Activated T-cell treated with anti-CD3 and anti-CD28 coated beads, Interleukin-2, amount 50 U/mL, for 24 hours (primary cell): ENCODE data around the gene DIPK1C.

Source experiments
- DNase-seq: peaks from one replicate; pipeline ENCODE4 v3.0.0-alpha.2; 2020
- H3K27ac Mint-ChIP-seq: 2 replicates; pipeline ENCODE4 v1.8.0; 2020; ENCODE audit warnings: mild to moderate bottlenecking, mixed read lengths
- H3K27me3 Mint-ChIP-seq: 2 replicates; pipeline ENCODE4 v1.8.0; 2020; ENCODE audit warnings: mixed read lengths
- H3K36me3 Mint-ChIP-seq: 2 replicates; pipeline ENCODE4 v1.8.0; 2020; ENCODE audit warnings: low read depth, mixed read lengths
- H3K4me1 Mint-ChIP-seq: 2 replicates; pipeline ENCODE4 v1.8.0; 2020; ENCODE audit warnings: low read depth, mixed read lengths
- H3K4me3 Mint-ChIP-seq: 2 replicates; pipeline ENCODE4 v1.8.0; 2020; ENCODE audit warnings: mild to moderate bottlenecking, moderate library complexity, mixed read lengths
- H3K9me3 Mint-ChIP-seq: 2 replicates; pipeline ENCODE4 v1.8.0; 2020; ENCODE audit warnings: mixed read lengths

DIPK1C gene

DNA sequence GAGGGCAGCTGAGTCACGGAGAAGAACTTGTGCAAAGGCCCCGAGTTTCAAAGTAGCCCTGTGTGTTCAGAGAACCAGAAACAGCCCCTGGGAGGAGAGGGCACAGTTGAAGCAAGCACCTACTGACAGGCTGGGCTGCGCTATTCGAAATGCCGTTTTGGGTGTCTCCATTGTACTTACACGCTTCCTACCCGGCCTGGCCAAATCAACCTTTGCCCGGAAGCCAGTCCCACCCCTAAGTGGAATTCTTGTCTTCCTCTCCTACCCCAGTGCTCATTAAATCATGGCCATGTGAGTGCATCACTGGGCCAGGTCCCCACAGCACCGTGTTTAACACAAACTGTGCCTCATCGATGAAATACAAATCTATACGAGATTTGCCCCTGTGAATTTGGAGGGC, 6.0 kb downstream of the DIPK1C start:
- no peak for DNase-seq
- Mint-ChIP-seq H3K27me3 (peaks cover 32% of the 10 kb centered on the region), H3K4me3 (no peak overlapping the region), H3K4me1 (peaks cover 2% of the 10 kb centered on the region), H3K36me3 (no peaks in the 10 kb centered on the region), H3K27ac (no peak overlapping the region), H3K9me3 (no peaks in the 10 kb centered on the region)

DNA sequence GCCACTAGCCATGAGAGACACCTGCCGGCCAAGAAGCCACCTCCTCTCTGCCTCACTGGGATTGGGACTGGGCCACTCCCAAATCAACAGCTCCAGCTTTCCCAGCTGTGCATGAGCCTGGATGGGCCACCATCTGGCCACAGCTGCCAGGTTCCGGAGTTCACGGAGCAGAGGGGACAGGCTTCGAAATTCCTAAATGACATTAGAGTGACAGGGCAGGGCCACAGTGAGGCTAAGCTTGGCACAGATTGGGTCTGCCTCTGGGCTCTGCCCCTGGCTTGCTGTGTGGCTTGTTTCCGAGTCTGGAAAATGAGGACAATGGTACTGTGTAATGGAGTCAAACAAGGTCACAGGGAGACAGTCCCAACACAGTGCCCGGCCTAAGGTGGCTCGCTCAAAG, 6.5 kb downstream of the DIPK1C start:
- Mint-ChIP-seq H3K27me3 (peaks cover 27% of the 10 kb centered on the region), H3K4me1 (no peaks in the 10 kb centered on the region)

GRCh38 chr18:74447404-74448152, 9.5 kb downstream of the DIPK1C start:
- Mint-ChIP-seq H3K9me3 (no peaks in the 10 kb centered on the region), H3K27ac (no peak overlapping the region), H3K36me3 (no peaks in the 10 kb centered on the region), H3K4me3 (no peak overlapping the region), H3K4me1 (no peaks in the 10 kb centered on the region), H3K27me3 (no peaks in the 10 kb centered on the region)
- no peak for DNase-seq

More for the DNA sequence above, 6.5 kb downstream of the DIPK1C start:
- Mint-ChIP-seq H3K4me3 (no peak overlapping the region), H3K36me3 (no peaks in the 10 kb centered on the region), H3K27ac (no peak overlapping the region), H3K9me3 (no peaks in the 10 kb centered on the region)
- no peak for DNase-seq

DNA sequence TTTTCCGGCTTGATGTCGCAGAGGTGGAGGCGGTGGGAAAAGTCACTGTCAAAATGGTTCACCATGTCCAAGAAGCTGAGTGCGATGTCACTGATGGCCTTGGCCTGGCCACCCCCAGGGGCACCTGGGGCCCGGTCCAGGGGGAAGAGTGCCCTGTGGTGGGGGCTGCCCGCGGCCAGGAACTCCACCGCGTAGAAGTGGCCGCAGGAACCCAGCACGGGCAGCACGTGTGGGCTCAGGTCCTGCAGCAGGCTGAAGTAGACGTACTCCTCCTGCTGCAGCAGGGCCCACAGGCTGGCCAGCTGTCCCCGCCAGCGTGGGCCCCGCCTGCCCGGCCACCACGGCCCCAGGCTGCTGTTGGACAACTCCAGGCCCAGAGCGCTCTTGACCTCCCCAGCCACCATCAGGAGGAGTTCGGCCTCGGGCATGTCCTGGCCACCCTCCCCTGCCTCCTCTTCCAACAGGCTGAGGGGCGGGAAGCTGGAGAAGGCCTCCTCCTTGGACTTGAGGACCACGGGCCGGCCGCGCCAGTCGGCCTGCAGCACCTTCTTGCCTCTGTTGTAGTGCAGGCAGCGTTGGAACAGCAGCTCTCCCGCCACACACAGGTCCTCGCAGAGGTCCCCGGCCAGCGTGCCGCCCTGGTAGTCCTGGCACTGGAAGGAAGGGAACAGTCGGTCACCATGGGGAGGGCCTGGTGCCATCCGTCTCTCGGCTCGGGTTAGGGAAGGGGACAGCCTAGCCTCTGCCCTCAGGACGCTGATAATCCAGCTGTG, 10.3 kb downstream of the DIPK1C start:
- Mint-ChIP-seq H3K36me3 (no peaks in the 10 kb centered on the region), H3K27ac (no peak overlapping the region), H3K4me1 (no peaks in the 10 kb centered on the region), H3K27me3 (no peaks in the 10 kb centered on the region), H3K9me3 (no peaks in the 10 kb centered on the region), H3K4me3 (no peak overlapping the region)
- no peak for DNase-seq

- Mint-ChIP-seq H3K36me3 (no peaks in the 10 kb centered on the region), H3K9me3 (no peaks in the 10 kb centered on the region), H3K4me3 (no peak overlapping the region), H3K27ac (no peak overlapping the region), H3K27me3 (no peaks in the 10 kb centered on the region), H3K4me1 (no peaks in the 10 kb centered on the region)
- DNase-seq = no peak
These were observed 10.9 kb downstream of the DIPK1C start for GRCh38 chr18:74446178-74446577.

DNA sequence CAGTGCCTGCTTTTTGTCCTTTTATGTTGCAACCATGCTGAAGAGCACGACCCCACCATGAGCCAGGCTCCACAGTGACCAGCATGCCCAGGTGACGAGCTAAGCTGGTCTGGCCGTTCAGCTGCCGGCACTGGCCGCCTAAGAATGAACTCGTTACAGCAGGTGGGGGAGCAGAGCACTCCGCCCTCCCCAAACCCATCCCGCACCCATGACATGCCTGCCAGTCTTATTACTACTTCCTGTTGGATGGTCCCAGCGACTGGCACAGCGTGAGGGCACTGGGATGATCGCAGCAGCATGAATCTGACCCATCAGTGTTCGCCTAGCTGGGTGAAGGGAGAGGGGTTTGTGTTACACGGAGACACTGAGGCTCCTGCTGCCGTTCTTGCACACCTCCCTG, 11.5 kb downstream of the DIPK1C start:
- no peaks in the 10 kb centered on the region for H3K9me3 Mint-ChIP-seq

GRCh38 chr18:74444104-74444503, 13.0 kb downstream of the DIPK1C start:
- H3K27me3 Mint-ChIP-seq = no peaks in the 10 kb centered on the region

More for the DNA sequence above, 11.5 kb downstream of the DIPK1C start:
- DNase-seq = no peak
- Mint-ChIP-seq H3K4me3 (no peak overlapping the region), H3K27me3 (no peaks in the 10 kb centered on the region), H3K36me3 (no peaks in the 10 kb centered on the region), H3K4me1 (no peaks in the 10 kb centered on the region), H3K27ac (no peak overlapping the region)

GRCh38 chr18:74440808-74441427, 16.2 kb downstream of the DIPK1C start:
- no peaks in the 10 kb centered on the region for H3K36me3 Mint-ChIP-seq
- no peak overlapping the region for H3K4me3 Mint-ChIP-seq
- no peaks in the 10 kb centered on the region for H3K9me3 Mint-ChIP-seq
- DNase-seq = no peak
- H3K4me1 Mint-ChIP-seq = peaks cover 2% of the 10 kb centered on the region
- no peak overlapping the region for H3K27ac Mint-ChIP-seq
- H3K27me3 Mint-ChIP-seq = peaks cover 1% of the 10 kb centered on the region

More at GRCh38 chr18:74444104-74444503, 13.0 kb downstream of the DIPK1C start:
- Mint-ChIP-seq H3K27ac (no peak overlapping the region), H3K9me3 (no peaks in the 10 kb centered on the region), H3K4me1 (no peaks in the 10 kb centered on the region), H3K4me3 (no peak overlapping the region), H3K36me3 (no peaks in the 10 kb centered on the region)
- DNase-seq = no peak

DNA sequence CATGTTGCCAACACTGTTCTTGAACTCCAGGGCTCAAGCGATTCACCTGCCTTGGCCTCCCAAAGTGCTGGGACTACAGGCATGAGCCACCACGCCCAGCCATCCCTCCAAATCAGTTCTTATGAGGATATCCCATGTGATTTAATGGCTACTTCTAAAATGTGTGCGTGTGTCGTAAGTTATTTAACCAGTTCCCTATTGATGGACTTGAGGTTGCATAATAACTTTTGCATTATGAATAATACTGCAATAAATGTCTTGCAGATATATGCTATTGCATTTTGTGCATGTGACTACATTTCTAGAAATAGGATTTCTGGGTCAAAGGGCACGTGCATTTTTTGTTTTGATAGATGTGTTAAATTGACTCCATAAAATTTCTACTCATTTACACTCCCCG, 19.0 kb downstream of the DIPK1C start:
- DNase-seq = no peak
- no peaks in the 10 kb centered on the region for H3K36me3 Mint-ChIP-seq
- H3K27ac Mint-ChIP-seq = no peak overlapping the region

DNA sequence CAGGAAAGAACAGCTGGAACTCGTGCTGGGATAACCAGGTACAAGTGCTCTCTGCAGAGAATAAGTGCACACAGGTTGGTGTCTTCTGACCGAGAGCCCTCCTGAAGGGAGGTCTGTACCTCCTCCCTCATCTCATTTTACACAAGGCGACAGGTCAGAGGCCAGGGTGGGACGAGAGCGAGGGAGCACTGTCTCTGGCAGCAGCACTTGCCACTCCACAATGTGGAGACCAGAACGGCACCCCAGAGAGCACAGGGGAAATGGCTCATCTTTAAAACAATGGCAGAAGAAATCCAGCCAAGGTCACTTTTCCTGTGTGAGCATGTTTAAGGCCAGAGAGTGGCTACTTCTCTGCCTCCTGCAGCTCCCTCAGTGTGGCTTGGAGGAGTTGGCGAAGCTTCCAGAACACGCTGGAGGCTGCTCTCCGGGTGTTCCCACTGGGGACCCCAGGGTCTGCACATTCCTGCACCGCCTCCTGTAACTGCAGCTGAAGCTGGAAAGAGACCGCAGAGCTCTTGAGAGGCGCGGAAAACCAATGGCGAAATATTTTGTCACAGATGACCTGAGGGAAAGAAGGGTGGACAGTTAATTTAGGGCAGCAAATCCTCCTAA, 20.8 kb downstream of the DIPK1C start:
- no peak overlapping the region for H3K27ac Mint-ChIP-seq
- H3K4me1 Mint-ChIP-seq = peaks cover 2% of the 10 kb centered on the region
- no peak overlapping the region for H3K4me3 Mint-ChIP-seq
- no peak for DNase-seq
- peaks cover 3% of the 10 kb centered on the region for H3K27me3 Mint-ChIP-seq
- H3K9me3 Mint-ChIP-seq = no peaks in the 10 kb centered on the region
- no peaks in the 10 kb centered on the region for H3K36me3 Mint-ChIP-seq

More for the DNA sequence above, 19.0 kb downstream of the DIPK1C start:
- Mint-ChIP-seq H3K4me1 (peaks cover 2% of the 10 kb centered on the region), H3K9me3 (no peaks in the 10 kb centered on the region), H3K4me3 (no peak overlapping the region), H3K27me3 (peaks cover 3% of the 10 kb centered on the region)

GRCh38 chr18:74435740-74436139, 21.4 kb downstream of the DIPK1C start:
- no peak overlapping the region for H3K4me3 Mint-ChIP-seq
- H3K4me1 Mint-ChIP-seq = peaks cover 2% of the 10 kb centered on the region
- H3K27me3 Mint-ChIP-seq = peaks cover 3% of the 10 kb centered on the region
- H3K27ac Mint-ChIP-seq = no peak overlapping the region
- DNase-seq = no peak
- H3K36me3 Mint-ChIP-seq = no peaks in the 10 kb centered on the region
- H3K9me3 Mint-ChIP-seq = no peaks in the 10 kb centered on the region

- no peaks in the 10 kb centered on the region for H3K36me3 Mint-ChIP-seq
- H3K4me1 Mint-ChIP-seq = peaks cover 2% of the 10 kb centered on the region
- H3K27ac Mint-ChIP-seq = no peak overlapping the region
- DNase-seq = no peak
- H3K27me3 Mint-ChIP-seq = peaks cover 3% of the 10 kb centered on the region
- no peak overlapping the region for H3K4me3 Mint-ChIP-seq
- H3K9me3 Mint-ChIP-seq = no peaks in the 10 kb centered on the region
These were observed 22.6 kb downstream of the DIPK1C start for GRCh38 chr18:74434466-74434865.

DNA sequence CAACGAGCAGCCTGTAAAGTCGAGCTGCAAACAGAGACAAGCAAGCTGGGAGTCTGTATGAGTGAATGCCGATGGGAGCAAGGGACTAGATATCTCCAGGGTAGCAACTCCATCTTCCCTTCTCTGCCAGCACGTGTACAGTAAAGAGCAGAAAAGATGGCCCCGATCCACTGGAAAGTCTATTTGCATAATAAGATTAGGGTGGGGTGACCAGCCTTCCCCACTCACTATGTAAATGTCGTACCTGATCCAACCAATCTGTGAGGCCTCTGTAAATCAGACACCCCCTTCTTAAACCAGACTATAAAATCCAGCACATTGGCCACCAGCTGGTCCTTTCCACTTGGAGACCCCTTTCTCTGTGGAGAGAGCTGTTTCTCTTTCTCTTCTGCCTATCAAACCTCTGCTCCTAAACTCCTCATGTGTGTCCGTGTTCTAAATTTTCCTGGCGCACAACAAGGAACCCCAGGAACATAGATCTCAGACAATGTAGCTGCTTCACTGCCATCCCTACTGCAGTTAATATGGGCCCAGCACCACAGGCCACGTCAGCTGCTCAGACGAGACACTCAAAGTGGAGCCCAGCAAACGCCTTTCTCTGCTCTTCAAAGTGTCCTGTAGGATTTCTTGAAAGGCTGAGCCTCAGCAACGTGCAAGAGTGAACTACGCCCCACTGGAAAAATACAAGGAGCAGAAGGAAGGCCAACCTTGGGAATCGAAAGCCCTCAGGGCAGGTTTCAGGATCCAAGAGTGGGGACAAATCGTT, 26.1 kb downstream of the DIPK1C start:
- H3K9me3 Mint-ChIP-seq = no peaks in the 10 kb centered on the region
- no peak for DNase-seq
- H3K4me1 Mint-ChIP-seq = no peaks in the 10 kb centered on the region
- H3K4me3 Mint-ChIP-seq = no peak overlapping the region
- H3K36me3 Mint-ChIP-seq = no peaks in the 10 kb centered on the region
- no peak overlapping the region for H3K27ac Mint-ChIP-seq
- peaks cover 3% of the 10 kb centered on the region for H3K27me3 Mint-ChIP-seq

DNA sequence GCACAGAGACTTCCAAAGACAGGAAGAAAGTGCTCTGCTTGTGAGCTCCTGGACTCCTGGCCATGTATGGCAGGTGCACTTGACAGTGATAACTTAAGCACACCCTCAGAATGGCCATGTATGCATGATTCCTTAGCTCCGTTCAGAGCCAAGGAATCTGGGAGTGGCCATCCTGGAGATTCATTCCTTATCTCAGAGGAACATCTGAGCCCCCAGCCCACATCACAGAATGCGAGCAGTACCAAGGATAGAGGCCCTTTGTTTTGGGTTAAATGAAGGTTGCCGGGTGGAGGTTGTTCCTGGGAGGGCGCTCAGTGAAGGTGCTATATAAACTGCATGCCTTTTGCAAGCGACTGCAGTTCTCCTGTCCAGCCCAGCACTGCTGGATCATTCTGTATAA, 26.9 kb downstream of the DIPK1C start:
- no peak for DNase-seq
- Mint-ChIP-seq H3K36me3 (no peaks in the 10 kb centered on the region), H3K4me3 (no peak overlapping the region), H3K4me1 (no peaks in the 10 kb centered on the region), H3K9me3 (no peaks in the 10 kb centered on the region), H3K27ac (no peak overlapping the region), H3K27me3 (no peaks in the 10 kb centered on the region)
